ENCODE results near the gene SUCLG1.

Gene SUCLG1

DNA sequence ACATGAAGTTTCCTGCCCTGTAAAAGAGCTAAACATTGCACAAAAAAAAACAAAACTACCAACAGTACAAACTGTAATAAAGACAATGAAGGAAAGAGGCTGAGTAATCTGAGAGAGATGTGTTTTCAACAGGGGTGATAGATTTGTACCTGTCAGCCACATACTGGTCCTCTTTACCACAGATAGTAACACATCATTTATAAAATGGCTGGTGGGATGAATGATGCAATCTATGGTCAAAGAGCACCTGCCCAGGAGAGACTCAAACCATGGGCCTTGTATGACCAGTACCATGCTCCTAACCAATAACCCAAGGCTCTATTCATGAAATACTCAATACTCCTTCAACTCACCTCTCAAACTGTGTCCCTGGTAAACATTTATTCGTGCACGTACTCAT lies 4.5 kb downstream of the SUCLG1 start:
- TF ChIP-seq, protein P1, sequence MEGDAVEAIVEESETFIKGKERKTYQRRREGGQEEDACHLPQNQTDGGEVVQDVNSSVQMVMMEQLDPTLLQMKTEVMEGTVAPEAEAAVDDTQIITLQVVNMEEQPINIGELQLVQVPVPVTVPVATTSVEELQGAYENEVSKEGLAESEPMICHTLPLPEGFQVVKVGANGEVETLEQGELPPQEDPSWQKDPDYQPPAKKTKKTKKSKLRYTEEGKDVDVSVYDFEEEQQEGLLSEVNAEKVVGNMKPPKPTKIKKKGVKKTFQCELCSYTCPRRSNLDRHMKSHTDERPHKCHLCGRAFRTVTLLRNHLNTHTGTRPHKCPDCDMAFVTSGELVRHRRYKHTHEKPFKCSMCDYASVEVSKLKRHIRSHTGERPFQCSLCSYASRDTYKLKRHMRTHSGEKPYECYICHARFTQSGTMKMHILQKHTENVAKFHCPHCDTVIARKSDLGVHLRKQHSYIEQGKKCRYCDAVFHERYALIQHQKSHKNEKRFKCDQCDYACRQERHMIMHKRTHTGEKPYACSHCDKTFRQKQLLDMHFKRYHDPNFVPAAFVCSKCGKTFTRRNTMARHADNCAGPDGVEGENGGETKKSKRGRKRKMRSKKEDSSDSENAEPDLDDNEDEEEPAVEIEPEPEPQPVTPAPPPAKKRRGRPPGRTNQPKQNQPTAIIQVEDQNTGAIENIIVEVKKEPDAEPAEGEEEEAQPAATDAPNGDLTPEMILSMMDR (IDR thresholded peaks at IDR 0.05; ENCODE audit: low read depth, low read length, missing control alignments) = no peak
- no peak for DNase-seq (ENCODE audit: extremely low read depth, low read depth)
- no peak overlapping the region for H3K4me3 ChIP-seq (replicated peaks; ENCODE audit: low read depth, low read length)

DNA sequence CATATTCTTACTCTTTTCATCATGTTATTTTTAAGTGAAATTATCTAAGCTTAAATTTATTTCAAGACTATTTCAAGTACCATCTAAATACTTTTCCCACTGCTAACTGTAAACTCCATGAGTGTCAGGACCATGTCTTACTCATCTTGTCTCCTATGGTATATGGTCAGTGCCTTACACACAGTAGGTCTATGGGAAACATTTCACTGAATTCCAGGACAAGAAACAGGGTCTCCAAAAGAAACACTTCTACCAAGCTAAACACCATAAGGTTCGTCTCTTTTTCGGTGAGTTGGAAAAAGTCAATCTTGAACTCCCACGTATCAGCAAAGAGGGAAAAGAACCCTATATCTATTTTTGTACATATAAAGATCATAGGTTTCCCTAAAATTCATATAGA lies 6.5 kb downstream of the SUCLG1 start:
- no peak overlapping the region for H3K4me3 ChIP-seq (replicated peaks; ENCODE audit: low read depth, low read length)
- TF ChIP-seq, protein P1 (IDR thresholded peaks at IDR 0.05; ENCODE audit: low read depth, low read length, missing control alignments) = no peak
- no peak for DNase-seq (ENCODE audit: extremely low read depth, low read depth)

DNA sequence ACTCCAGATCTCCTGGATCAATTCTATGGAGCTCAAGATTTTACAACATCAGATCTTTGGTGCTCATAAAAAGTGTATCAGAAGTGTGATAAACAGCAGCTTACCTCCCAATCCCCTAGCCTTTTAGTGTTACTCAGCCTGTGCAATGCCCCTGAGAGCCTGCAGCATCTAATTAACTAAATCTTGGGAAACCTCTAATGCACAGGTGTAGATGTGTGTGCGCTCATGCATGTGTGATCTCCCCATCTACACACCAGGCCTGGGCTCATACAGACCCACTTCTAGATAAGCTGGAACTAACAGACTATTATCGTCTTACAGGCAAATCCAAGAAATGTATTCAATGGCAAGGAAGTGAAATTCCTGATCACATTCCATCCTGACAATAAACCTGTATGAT lies 7.5 kb downstream of the SUCLG1 start:
- no peak overlapping the region for H3K4me3 ChIP-seq (replicated peaks; ENCODE audit: low read depth, low read length)
- TF ChIP-seq, protein P1 (IDR thresholded peaks at IDR 0.05; ENCODE audit: low read depth, low read length, missing control alignments) = no peak
- no peak for DNase-seq (ENCODE audit: extremely low read depth, low read depth)

DNA sequence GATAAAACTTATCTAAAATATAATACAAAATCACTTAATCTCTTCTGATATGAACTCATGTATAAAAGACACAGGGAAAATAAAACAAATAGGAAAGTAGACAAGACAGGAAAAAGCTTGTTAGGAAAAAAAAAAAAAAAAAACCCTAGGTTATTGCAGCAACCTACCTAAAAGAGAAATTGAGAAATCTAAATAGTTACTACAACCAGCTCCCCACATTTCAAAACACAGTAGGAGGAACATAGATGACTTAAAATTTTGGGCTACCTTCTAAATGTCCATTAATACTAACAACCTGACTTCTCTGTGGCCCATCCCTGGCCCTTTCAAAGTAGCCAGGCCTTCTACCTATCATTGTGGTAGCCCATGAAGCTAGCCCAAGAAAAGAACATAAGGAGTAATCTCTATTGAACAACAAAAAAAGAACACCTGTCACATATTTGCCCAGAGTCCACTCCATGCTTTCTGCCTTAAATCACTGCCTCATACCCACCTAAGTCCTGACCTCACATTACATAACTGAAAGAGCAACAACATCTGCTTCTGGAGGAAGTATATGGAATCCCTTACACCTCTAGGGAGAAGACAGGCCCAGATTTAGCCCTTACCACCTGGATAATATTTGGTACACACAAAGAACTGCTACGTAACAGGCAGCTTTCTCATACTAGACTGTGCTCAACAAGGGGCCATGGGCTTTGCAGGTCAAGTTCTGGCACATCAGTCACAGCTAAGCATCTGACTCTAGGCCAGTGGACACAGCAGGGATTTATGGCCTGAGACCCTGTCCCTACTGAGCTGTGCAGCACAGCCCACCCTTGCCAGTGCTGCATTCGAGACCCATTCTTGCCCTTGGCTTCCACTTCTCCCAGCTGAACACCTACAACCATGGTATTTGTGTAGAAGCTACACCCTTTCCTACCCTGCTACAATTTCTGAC lies 8.5 kb downstream of the SUCLG1 start:
- no peak for DNase-seq (ENCODE audit: extremely low read depth, low read depth)
- H3K4me3 ChIP-seq (replicated peaks; ENCODE audit: low read depth, low read length) = no peak overlapping the region
- TF ChIP-seq, protein P1 (IDR thresholded peaks at IDR 0.05; ENCODE audit: low read depth, low read length, missing control alignments) = no peak

DNA sequence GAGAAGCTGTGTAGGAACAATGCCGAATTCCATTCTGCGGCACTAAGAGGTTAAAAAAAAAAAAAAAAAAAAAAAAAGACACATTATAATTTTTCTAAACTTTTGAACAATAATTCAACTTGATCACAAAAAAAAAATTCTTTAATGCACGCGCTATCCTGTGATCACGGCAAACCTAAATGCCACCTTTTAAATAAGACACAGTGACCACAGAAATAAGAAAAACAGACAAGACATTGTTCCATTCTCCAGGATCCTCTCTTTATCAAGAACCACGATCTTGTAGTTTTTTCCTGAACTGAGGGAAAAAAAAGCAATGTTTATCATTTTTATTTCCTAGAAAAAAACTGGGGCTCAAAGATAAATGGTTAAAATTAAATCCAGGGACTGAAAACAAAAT lies 9.4 kb downstream of the SUCLG1 start:
- H3K4me3 ChIP-seq (replicated peaks; ENCODE audit: low read depth, low read length) = no peak overlapping the region
- no peak for DNase-seq (ENCODE audit: extremely low read depth, low read depth)
- TF ChIP-seq, protein P1 (IDR thresholded peaks at IDR 0.05; ENCODE audit: low read depth, low read length, missing control alignments) = no peak

DNA sequence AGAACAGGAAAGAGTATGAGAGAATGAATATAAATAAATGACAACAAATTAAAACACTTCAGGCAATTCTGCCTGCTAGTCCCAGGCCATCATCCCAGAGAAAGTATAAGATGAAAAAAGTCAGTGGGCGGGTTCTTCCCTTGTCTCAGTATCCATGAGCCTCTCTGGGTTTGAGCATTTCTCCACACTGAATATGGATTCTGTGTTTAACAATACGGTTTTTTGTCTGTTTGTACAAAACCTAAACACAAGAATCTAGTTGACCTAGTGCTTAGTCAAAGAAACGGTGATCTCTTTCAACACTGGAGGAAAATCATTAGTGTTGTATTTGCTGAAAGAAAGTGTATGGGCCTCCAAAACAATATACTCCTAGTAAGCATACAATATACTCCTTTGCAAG lies 10.0 kb downstream of the SUCLG1 start:
- TF ChIP-seq, protein P1 (IDR thresholded peaks at IDR 0.05; ENCODE audit: low read depth, low read length, missing control alignments) = no peak
- no peak overlapping the region for H3K4me3 ChIP-seq (replicated peaks; ENCODE audit: low read depth, low read length)
- no peak for DNase-seq (ENCODE audit: extremely low read depth, low read depth)
